Skeletal muscle satellite cell (primary cell): ENCODE results near the gene ANKRD55. TPM values are rescaled to one million over a fixed set of nuclear protein-coding genes. Genes with fewer than 3 reads are reported as not detected.

Source experiments
- H3K27me3 ChIP-seq: 2 replicates; pipeline ENCODE4 v1.7.0; 2013; ENCODE audit warnings: low read length; ENCODE audit not compliant: control insufficient read depth, insufficient read depth
- H3K36me3 ChIP-seq: 2 replicates; pipeline ENCODE4 v1.7.0; 2013; ENCODE audit warnings: mild to moderate bottlenecking, control low read depth, low read length; ENCODE audit not compliant: insufficient read depth
- H3K4me1 ChIP-seq: 2 replicates; pipeline ENCODE4 v1.7.0; 2013; ENCODE audit warnings: low read length; ENCODE audit not compliant: control insufficient read depth, insufficient read depth
- H3K4me2 ChIP-seq: 2 replicates; pipeline ENCODE4 v1.7.0; 2013; ENCODE audit warnings: mild to moderate bottlenecking, low read length
- H3K4me3 ChIP-seq: 2 replicates; pipeline ENCODE4 v1.7.0; 2013; ENCODE audit warnings: low read length
- H3K9ac ChIP-seq: 2 replicates; pipeline ENCODE4 v1.7.0; 2013; ENCODE audit warnings: mild to moderate bottlenecking, low read depth, low read length, moderate library complexity
- H3K9me3 ChIP-seq: replicated peaks from 2 replicates; pipeline ENCODE4 v1.7.0; 2013; ENCODE audit warnings: mild to moderate bottlenecking, control low read depth, low read length
- total RNA-seq: library from RNA; depleted of rRNA; stranded (reverse); fragments of >200 nt; gene quantifications from 2 replicates; pipeline ENCODE4 v1.2.3, GENCODE V29; 2012; rRNA removed

Gene ANKRD55
- not detected in 2 replicates for total RNA-seq

- H3K36me3 ChIP-seq, result no peaks in the 10 kb centered on the region
- no peak within 1 kb of the TSS for H3K4me2 ChIP-seq
- no peaks in the 10 kb centered on the region for H3K9me3 ChIP-seq
- H3K4me3 ChIP-seq, result no peak within 1 kb of the TSS
- H3K4me1 ChIP-seq, result no peaks in the 10 kb centered on the region
- H3K27me3 ChIP-seq, result peaks cover 45% of the 10 kb centered on the region
- no peak within 1 kb of the TSS for H3K9ac ChIP-seq
Measured at GRCh38 chr5:56233230-56233629, at the start of gene ANKRD55. TSS of gene ANKRD55 (minus strand) at chr5:56233330. CDS start at chr5:56232913, 417 bp downstream.

- H3K4me1 ChIP-seq, result peaks cover 40% of the 10 kb centered on the region
- H3K36me3 ChIP-seq, result no peaks in the 10 kb centered on the region
- no peaks in the 10 kb centered on the region for H3K9me3 ChIP-seq
- no peaks in the 10 kb centered on the region for H3K27me3 ChIP-seq
- no peak overlapping the region for H3K4me2 ChIP-seq
- no peak overlapping the region for H3K4me3 ChIP-seq
- no peak overlapping the region for H3K9ac ChIP-seq
Measured at GRCh38 chr5:56282216-56282615, 49.1 kb upstream of the ANKRD55 start.

GRCh38 chr5:56281489-56282165, 48.5 kb upstream of the ANKRD55 start:
- Histone ChIP-seq H3K9ac (no peak overlapping the region), H3K36me3 (no peaks in the 10 kb centered on the region), H3K9me3 (no peaks in the 10 kb centered on the region), H3K4me2 (no peak overlapping the region), H3K4me1 (peaks cover 40% of the 10 kb centered on the region), H3K4me3 (no peak overlapping the region), H3K27me3 (no peaks in the 10 kb centered on the region)

GRCh38 chr5:56279979-56280378, 46.8 kb upstream of the ANKRD55 start:
- H3K9ac ChIP-seq, result peak overlapping the region; percentile 28
- H3K4me1 ChIP-seq, result peaks cover 40% of the 10 kb centered on the region
- no peaks in the 10 kb centered on the region for H3K9me3 ChIP-seq
- H3K4me2 ChIP-seq, result peak overlapping the region; percentile 26
- no peaks in the 10 kb centered on the region for H3K27me3 ChIP-seq
- H3K4me3 ChIP-seq, result no peak overlapping the region
- H3K36me3 ChIP-seq, result no peaks in the 10 kb centered on the region

GRCh38 chr5:56279291-56279690, 46.2 kb upstream of the ANKRD55 start:
- Histone ChIP-seq H3K9ac (peak overlapping the region; percentile 28), H3K4me1 (peaks cover 40% of the 10 kb centered on the region), H3K9me3 (no peaks in the 10 kb centered on the region), H3K4me2 (peak overlapping the region; percentile 26), H3K36me3 (no peaks in the 10 kb centered on the region), H3K4me3 (no peak overlapping the region), H3K27me3 (no peaks in the 10 kb centered on the region)

- Histone ChIP-seq H3K9ac (no peak overlapping the region), H3K36me3 (no peaks in the 10 kb centered on the region), H3K4me2 (no peak overlapping the region), H3K4me1 (peaks cover 40% of the 10 kb centered on the region), H3K4me3 (no peak overlapping the region), H3K9me3 (no peaks in the 10 kb centered on the region), H3K27me3 (no peaks in the 10 kb centered on the region)
Measured at GRCh38 chr5:56278335-56278753, 45.2 kb upstream of the ANKRD55 start.

- Histone ChIP-seq H3K4me1 (peaks cover 35% of the 10 kb centered on the region), H3K36me3 (no peaks in the 10 kb centered on the region), H3K9ac (no peak overlapping the region), H3K27me3 (no peaks in the 10 kb centered on the region), H3K4me2 (no peak overlapping the region), H3K9me3 (no peaks in the 10 kb centered on the region), H3K4me3 (no peak overlapping the region)
Measured at GRCh38 chr5:56277573-56277972, 44.4 kb upstream of the ANKRD55 start.

GRCh38 chr5:56273376-56273955, 40.3 kb upstream of the ANKRD55 start:
- no peak overlapping the region for H3K9ac ChIP-seq

GRCh38 chr5:56272765-56273164, 39.6 kb upstream of the ANKRD55 start:
- Histone ChIP-seq H3K9me3 (no peaks in the 10 kb centered on the region), H3K4me1 (peaks cover 3% of the 10 kb centered on the region)

More at GRCh38 chr5:56273376-56273955, 40.3 kb upstream of the ANKRD55 start:
- H3K4me1 ChIP-seq, result peaks cover 10% of the 10 kb centered on the region
- no peaks in the 10 kb centered on the region for H3K9me3 ChIP-seq
- H3K4me2 ChIP-seq, result no peak overlapping the region
- H3K27me3 ChIP-seq, result no peaks in the 10 kb centered on the region
- no peak overlapping the region for H3K4me3 ChIP-seq
- no peaks in the 10 kb centered on the region for H3K36me3 ChIP-seq

GRCh38 chr5:56270568-56271392, 37.6 kb upstream of the ANKRD55 start:
- H3K4me2 ChIP-seq, result no peak overlapping the region
- H3K36me3 ChIP-seq, result no peaks in the 10 kb centered on the region
- H3K4me1 ChIP-seq, result no peaks in the 10 kb centered on the region
- no peaks in the 10 kb centered on the region for H3K27me3 ChIP-seq
- no peak overlapping the region for H3K4me3 ChIP-seq
- no peak overlapping the region for H3K9ac ChIP-seq
- no peaks in the 10 kb centered on the region for H3K9me3 ChIP-seq

More at GRCh38 chr5:56272765-56273164, 39.6 kb upstream of the ANKRD55 start:
- Histone ChIP-seq H3K9ac (no peak overlapping the region), H3K27me3 (no peaks in the 10 kb centered on the region), H3K4me3 (no peak overlapping the region), H3K36me3 (no peaks in the 10 kb centered on the region), H3K4me2 (no peak overlapping the region)

- no peaks in the 10 kb centered on the region for H3K4me1 ChIP-seq
- no peak overlapping the region for H3K4me2 ChIP-seq
- H3K9me3 ChIP-seq, result no peaks in the 10 kb centered on the region
- no peak overlapping the region for H3K9ac ChIP-seq
- no peaks in the 10 kb centered on the region for H3K27me3 ChIP-seq
- no peak overlapping the region for H3K4me3 ChIP-seq
- no peaks in the 10 kb centered on the region for H3K36me3 ChIP-seq
Measured at GRCh38 chr5:56270058-56270457, 36.9 kb upstream of the ANKRD55 start.
